ENCODE measurements around the gene NR2E1. TPM values are rescaled to one million over a fixed set of nuclear protein-coding genes. Genes with fewer than 3 reads are reported as not detected.
A peak's percentile ranks its signal among the peaks of the same experiment; 100 is the strongest.

NR2E1 gene
- total and polyA plus RNA-seq, 2 of the 13 experiments (the other 11 are each of a cell fraction or from before 2014, with no cell fraction given) = not detected

- intact Hi-C loops (cut with micrococcal nuclease; ENCODE audit: unreplicated experiment) (no loop called here), in situ Hi-C loops (cut with HindIII; ENCODE audit: extremely low pct_ligation_motif_present, low pct_unique_long_range_greater_than_20kb) (no loop called here)
- H3K4me3 ChIP-seq (replicated peaks in 1 of 3; ENCODE audit: insufficient read depth in 1 of 3, low read depth in 2 of 3, low read length in 3 of 3) = no peak overlapping the region
- H3K27ac ChIP-seq (ENCODE audit: extremely low read length, insufficient read depth, low read length) = no peak overlapping the region
- H3K79me2 ChIP-seq (ENCODE audit: insufficient read depth, low read length) = no peaks in the 10 kb centered on the region
- BruUV-seq (replicated peaks) = no TSS peak
- TF ChIP-seq ZNF44 (CRISPR knock-in tag; IDR thresholded peaks at IDR 0.05) (0 out of 2 replicates have a peak, but pooled peaks have one; percentile 71), ZNF841 (CRISPR knock-in tag; IDR thresholded peaks at IDR 0.05; ENCODE audit: borderline replicate concordance) (no peak), ONECUT2 (CRISPR knock-in tag; IDR thresholded peaks at IDR 0.05) (peak; percentile 84), SOX5 (CRISPR knock-in tag; IDR thresholded peaks at IDR 0.05; ENCODE audit: borderline replicate concordance) (peak; percentile 42; the same call in 1 of the 2 replicates), SOX13 (IDR thresholded peaks at IDR 0.05) (no peak), SOX13 (CRISPR knock-in tag; conservative IDR thresholded peaks at IDR 0.05 in 1 of 2, IDR thresholded peaks at IDR 0.05 in 1 of 2) (peak in 1 of 2 experiments; percentile 39; a peak in 2 of 4 replicates), NBN (conservative IDR thresholded peaks at IDR 0.05) (no peak)
- TF ChIP-seq, protein P1, sequence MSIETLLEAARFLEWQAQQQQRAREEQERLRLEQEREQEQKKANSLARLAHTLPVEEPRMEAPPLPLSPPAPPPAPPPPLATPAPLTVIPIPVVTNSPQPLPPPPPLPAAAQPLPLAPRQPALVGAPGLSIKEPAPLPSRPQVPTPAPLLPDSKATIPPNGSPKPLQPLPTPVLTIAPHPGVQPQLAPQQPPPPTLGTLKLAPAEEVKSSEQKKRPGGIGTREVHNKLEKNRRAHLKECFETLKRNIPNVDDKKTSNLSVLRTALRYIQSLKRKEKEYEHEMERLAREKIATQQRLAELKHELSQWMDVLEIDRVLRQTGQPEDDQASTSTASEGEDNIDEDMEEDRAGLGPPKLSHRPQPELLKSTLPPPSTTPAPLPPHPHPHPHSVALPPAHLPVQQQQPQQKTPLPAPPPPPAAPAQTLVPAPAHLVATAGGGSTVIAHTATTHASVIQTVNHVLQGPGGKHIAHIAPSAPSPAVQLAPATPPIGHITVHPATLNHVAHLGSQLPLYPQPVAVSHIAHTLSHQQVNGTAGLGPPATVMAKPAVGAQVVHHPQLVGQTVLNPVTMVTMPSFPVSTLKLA (IDR thresholded peaks at IDR 0.05) = peak; percentile 61; the same call in 1 of the 2 replicates
- peak; percentile 6 for DNase-seq (ENCODE audit: low spot score)
- no peaks in the 10 kb centered on the region for H3K9me3 ChIP-seq (ENCODE audit: low read length)
- H3K4me2 ChIP-seq (ENCODE audit: low read depth, low read length) = peak overlapping the region; percentile 76
- ChIA-PET POLR2A (no interaction called here), CTCF (ENCODE audit: low intra/inter-chr PET ratio, low total read pairs) (no interaction called here)
- 14% methylated on average over 10 of the region's 10 CpGs for WGBS (ENCODE audit: low lambda C conversion rate)
- no peak overlapping the region for H3K9ac ChIP-seq (ENCODE audit: insufficient read depth, low read depth, low read length)
- H3K27me3 ChIP-seq (ENCODE audit: control insufficient read depth in 1 of 2, insufficient read depth in 2 of 2, low read length in 2 of 2) = peaks cover 6 to 52% of the 10 kb centered on the region in 2 experiments
- H4K20me1 ChIP-seq (ENCODE audit: insufficient read depth, low read length) = no peaks in the 10 kb centered on the region; the same call in 1 of the 2 replicates
- H3K4me1 ChIP-seq (ENCODE audit: insufficient read depth, low read length) = peaks cover 21% of the 10 kb centered on the region
- peak; percentile 84 for ATAC-seq
- FAIRE-seq = no peak
- H3K36me3 ChIP-seq (replicated peaks in 1 of 2; ENCODE audit: control insufficient read depth in 1 of 2, insufficient read depth in 2 of 2, low read length in 2 of 2) = no peaks in the 10 kb centered on the region
- no peak overlapping the region for H2AFZ ChIP-seq (ENCODE audit: low read length)
Observed at GRCh38 chr6:108156180-108156937, 9.5 kb upstream of the NR2E1 start.
